Measurements from ENCODE around the gene UXT.
"Not testable (repeated sequence)": the region's sequence is repeated elsewhere in the genome, so short reads cannot be mapped to it uniquely, and the experiment has no call there.

UXT gene

DNA sequence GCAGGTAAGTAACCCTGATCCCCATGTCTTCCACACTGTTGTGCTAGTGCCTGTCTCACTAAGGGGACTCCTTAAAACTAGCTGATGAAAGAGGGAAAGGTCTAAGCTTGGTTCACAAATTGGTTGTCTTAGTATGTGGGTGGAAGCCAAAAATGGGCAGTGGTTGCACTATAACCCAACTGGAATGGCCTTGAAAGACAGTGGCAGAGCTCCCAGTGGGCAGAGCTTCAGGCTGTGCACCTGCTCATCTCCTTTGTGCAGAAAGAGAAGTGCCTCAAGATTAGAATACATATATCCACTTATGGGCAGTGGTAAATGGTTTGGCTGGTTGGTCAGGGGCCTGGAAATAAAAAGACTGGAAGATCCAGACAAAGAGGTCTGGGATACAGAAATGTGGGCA, 46.6 kb downstream of the UXT start:
- DNase-seq = no peak

DNA sequence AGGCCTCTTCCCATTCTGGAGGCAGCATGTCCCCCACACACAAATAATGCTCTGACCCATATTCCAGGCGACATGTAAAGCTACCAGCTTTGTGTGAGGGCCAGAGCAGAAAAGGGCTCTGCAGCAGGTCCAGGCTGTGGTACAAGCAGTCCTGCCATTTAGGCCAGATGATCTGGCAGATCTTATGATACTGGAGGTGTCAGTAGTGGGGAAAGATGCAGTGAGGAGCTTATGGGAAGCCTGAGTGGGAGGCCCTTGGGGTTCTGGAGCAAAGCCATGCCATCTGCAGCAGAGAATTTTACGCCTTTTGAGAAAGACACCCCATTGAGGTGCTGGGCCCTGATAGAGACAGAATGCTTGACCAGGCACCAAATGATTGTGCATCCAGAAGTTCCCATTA, 47.1 kb downstream of the UXT start:
- DNase-seq = no peak

DNA sequence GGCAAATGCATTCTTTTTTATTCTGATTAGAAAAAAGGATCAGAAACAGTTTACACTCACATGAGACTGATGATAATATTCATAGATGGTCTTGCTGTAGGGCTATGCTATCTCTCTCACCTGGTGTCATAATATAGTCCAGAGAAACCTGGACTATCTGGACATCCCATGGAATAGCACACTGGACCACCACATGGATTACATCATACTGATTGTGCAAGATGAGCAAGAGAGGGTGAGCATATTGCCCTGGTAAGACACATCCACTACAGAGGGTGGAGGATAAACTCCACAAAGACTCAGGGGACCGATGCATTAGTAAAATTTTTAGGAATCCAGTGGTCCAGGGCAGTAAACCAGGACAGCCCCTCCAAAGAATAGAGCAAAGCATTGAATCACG, 47.5 kb downstream of the UXT start:
- no peak for DNase-seq

DNA sequence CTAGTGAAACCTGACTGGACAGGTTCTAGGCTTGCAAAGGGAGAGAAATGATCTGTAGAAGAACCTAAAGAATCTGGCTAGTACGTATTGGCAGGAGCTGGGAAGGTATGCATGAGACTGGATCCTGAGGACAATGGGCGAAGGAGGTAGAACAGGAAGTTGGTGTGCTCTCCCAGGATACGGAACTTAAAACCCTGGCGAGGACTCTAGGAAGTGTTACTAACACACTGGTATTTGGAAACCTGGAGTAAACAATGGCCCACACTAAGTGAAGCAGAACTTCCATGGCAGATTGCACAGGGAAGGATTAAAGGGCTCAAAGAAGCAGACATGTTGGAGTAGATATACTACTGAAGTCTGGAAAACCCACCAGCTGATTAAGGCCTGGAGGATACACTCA, 48.5 kb downstream of the UXT start:
- DNase-seq = no peak

DNA sequence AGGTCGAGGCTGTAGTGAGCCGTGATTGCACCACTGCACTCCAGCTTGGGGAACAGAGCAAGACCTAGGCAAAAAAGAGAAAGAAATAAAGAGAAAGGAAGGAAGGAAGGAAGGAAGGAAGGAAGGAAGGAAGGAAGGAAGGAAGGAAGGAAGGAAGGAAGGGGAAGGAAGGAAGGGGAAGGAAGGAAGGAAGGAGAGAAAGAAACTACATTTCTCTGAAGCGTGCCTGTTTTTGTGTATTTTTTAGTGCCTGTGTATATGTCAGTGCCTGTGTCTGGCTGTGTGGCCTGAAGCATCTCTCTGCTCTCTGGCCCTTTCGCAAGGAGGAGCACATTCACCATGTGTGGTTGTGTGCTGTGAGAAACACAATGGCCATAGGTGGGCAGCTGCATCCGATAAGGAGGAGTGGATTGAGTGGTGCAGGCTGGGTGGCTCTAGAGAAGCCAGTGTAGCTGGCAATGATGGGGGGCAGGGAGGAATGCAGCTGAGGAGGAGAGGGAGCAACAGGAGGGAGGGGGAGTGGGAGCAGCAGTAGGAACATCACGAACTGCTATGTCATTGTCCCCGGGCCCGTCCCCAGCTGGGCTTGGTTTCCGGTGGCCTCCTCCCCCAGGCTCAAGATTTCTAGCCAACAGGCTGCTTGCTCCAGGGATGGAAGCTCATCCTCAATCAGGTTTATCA, 50.7 kb downstream of the UXT start:
- no peak for DNase-seq

DNA sequence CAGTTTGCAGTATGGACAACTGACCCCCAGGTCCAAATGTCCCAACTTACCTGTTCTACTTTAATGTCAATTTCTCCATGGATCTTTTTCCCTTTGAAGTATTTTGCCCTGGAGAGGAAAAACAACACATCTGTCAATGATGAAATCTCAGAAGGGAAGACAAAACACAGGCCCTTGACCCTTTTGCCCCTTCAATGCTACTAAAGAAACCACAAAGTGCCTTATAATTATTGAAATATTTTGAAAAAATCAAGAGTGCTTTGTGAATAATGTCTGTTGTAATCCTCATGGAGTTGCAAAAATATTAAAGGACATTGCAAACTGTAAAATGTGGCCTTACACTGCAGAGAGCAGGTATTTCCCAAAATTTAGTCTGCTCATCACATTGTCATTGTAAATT, 51.9 kb downstream of the UXT start:
- DNase-seq = no peak

DNA sequence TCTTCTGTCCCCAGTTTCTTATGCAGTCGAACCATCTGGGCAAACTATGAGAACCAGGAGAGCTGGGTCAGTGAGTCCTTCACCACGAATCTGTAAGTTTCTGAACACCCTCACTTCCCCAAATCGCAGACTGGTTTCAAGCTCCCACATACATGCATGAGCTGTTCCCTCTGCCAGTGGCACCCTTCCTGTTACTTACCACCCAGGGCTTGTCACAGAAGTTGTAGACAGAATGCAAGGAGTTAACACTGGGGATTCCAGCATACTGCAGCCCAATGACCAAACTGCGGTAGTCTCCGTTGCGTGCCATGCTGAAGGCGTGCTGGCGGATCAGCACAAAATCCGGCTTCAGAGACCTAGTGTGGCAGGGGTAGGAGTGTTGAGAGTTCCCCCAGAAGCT, 54.0 kb downstream of the UXT start:
- DNase-seq = no peak

DNA sequence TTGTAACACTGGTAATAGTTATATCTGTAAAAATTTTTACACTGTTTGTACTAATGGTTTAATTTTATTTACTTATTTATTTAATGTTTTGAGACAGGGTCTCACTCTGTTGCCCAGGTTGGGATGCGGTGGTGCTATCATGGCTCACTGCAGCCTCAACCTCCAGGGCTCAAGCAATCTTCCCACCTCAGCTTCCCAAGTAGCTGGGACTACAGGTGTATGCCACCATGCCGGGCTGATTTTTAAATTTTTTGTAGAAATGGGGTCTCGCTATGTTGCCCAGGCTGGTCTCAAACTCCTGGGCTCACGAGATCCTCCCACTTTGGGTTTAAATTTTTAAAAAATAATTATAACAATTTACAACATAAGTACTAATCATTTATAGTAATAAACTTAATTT, 55.9 kb downstream of the UXT start:
- DNase-seq = not testable (repeated sequence)
